GM13976 (cell line): Measurements from ENCODE around the gene PPA2.

Experiments used
- DNase-seq: peaks from one replicate; pipeline ENCODE4 v3.0.0; 2012; ENCODE audit warnings: low spot score
- CTCF ChIP-seq: IDR thresholded peaks from 2 replicates; pipeline ENCODE4 v1.5.1; 2012; ENCODE audit warnings: borderline replicate concordance, mild to moderate bottlenecking; ENCODE audit not compliant: insufficient read depth; ENCODE audit errors: extremely low read depth, missing control alignments, control extremely low read depth
- in situ Hi-C: fragments of 300-500 bp; cut with MboI; formaldehyde crosslinking; loops from one replicate; pipeline ENCODE4 v1.12.0; 2022; ENCODE audit warnings: low sequenced_read_pairs, mixed read lengths, inconsistent platforms; ENCODE audit not compliant: unreplicated experiment

Gene PPA2

GRCh38 chr4:105453550-105454205 lies 20.2 kb downstream of the PPA2 start:
- DNase-seq = peak; percentile 57
- in situ Hi-C loops = loop anchor here (25.0 kb wide), 4 partner anchors 316 to 1391 kb away; partner anchors contain the start of genes CXXC4 and TET2
- TF ChIP-seq CTCF = no peak

- in situ Hi-C loops = loop anchor here (25.0 kb wide), 4 partner anchors 314 to 1389 kb away; partner anchors contain the start of genes CXXC4 and TET2
- no peak for TF ChIP-seq CTCF
- no peak for DNase-seq
Measured at GRCh38 chr4:105451346-105451745, 22.5 kb downstream of the PPA2 start.

- in situ Hi-C loops = no loop called here
- no peak for TF ChIP-seq CTCF
- no peak for DNase-seq
Measured at GRCh38 chr4:105440890-105441289, 33.0 kb downstream of the PPA2 start.

GRCh38 chr4:105437637-105438036 lies 36.2 kb downstream of the PPA2 start:
- DNase-seq = no peak
- in situ Hi-C loops = no loop called here

GRCh38 chr4:105436414-105436813 lies 37.4 kb downstream of the PPA2 start:
- in situ Hi-C loops = no loop called here
- DNase-seq = no peak
- TF ChIP-seq CTCF = no peak

More at GRCh38 chr4:105437637-105438036, 36.2 kb downstream of the PPA2 start:
- TF ChIP-seq CTCF = no peak

- no peak for TF ChIP-seq CTCF
- in situ Hi-C loops = no loop called here
- no peak for DNase-seq
Measured at GRCh38 chr4:105434940-105435339, 38.9 kb downstream of the PPA2 start.
